Muscle of leg (tissue), 11 donors: ENCODE measurements around the gene PTCHD4. TPM values are rescaled to one million over a fixed set of nuclear protein-coding genes. Genes with fewer than 3 reads are reported as not detected.
"Not testable (repeated sequence)": the region's sequence is repeated elsewhere in the genome, so short reads cannot be mapped to it uniquely, and the experiment has no call there.

Experiments
- DNase-seq: peaks from one replicate; pipeline ENCODE4 v3.0.0; 2013
- H3K27ac ChIP-seq: one replicate; pipeline ENCODE4 v1.5.1; 2013; ENCODE audit warnings: mild to moderate bottlenecking, low read length, control low read depth
- H3K27me3 ChIP-seq: one replicate; pipeline ENCODE4 v1.6.1; 2013; ENCODE audit warnings: low read length; ENCODE audit not compliant: control insufficient read depth, insufficient read depth
- H3K36me3 ChIP-seq: one replicate; pipeline ENCODE4 v1.6.1; 2013; ENCODE audit warnings: low read length; ENCODE audit not compliant: control insufficient read depth, insufficient read depth
- H3K4me1 ChIP-seq: one replicate; pipeline ENCODE4 v1.6.1; 2013; ENCODE audit warnings: low read length; ENCODE audit not compliant: control insufficient read depth, insufficient read depth
- H3K4me3 ChIP-seq: one replicate; pipeline ENCODE4 v1.5.1; 2013; ENCODE audit warnings: low read length, control low read depth
- H3K9me3 ChIP-seq: replicated peaks from 2 replicates; pipeline ENCODE4 v1.6.1; 2013; ENCODE audit warnings: low read depth, low read length; ENCODE audit not compliant: control insufficient read depth
- WGBS: methylation state at CpG from one replicate; pipeline ENCODE4 v1.1.5; 2013; ENCODE audit warnings: missing lambda C conversion rate; ENCODE audit not compliant: insufficient coverage; 5-methylcytosine and 5-hydroxymethylcytosine counted together
- polyA plus RNA-seq, 8 donors: library from polyadenylated mRNA; unstranded; fragments of 120-200 nt; gene quantifications; one replicate each; pipeline versions ENCODE4 v1.2.1 to v1.2.3, GENCODE V29; 2013; ENCODE audit warnings: inconsistent platforms in 1 of 8, low replicate concordance in 1 of 8; ENCODE audit not compliant: insufficient read length in 8 of 8, insufficient read depth in 1 of 8
- total RNA-seq: library from RNA; stranded (reverse); fragments of 120-200 nt; gene quantifications from one replicate; pipeline ENCODE4 v1.2.4, GENCODE V29; 2013

The PTCHD4 gene
- total and polyA plus RNA-seq, 9 donors = 0.60 to 2.6 (median 0.98) TPM

GRCh38 chr6:48123601-48124000, 12.6 kb upstream of the PTCHD4 start:
- WGBS = no CpG with 5 or more reads among the region's 4 CpGs
- DNase-seq = no peak
- Histone ChIP-seq H3K9me3 (no peaks in the 10 kb centered on the region), H3K27ac (no peak overlapping the region), H3K27me3 (no peaks in the 10 kb centered on the region), H3K36me3 (no peaks in the 10 kb centered on the region), H3K4me3 (no peak overlapping the region), H3K4me1 (no peaks in the 10 kb centered on the region)

GRCh38 chr6:48121983-48122749, 11.2 kb upstream of the PTCHD4 start:
- H3K4me1 ChIP-seq, DNase-seq, H3K36me3 ChIP-seq, H3K27me3 ChIP-seq, H3K4me3 ChIP-seq, H3K9me3 ChIP-seq, H3K27ac ChIP-seq: not testable (repeated sequence)
- no CpG with 5 or more reads among the region's 1 CpG for WGBS

- H3K27ac ChIP-seq = no peak overlapping the region
- no peaks in the 10 kb centered on the region for H3K4me1 ChIP-seq
- WGBS = 88% methylated on average over 2 of the region's 3 CpGs
Observed at GRCh38 chr6:48116699-48117645, 6.0 kb upstream of the PTCHD4 start.

GRCh38 chr6:48113130-48113529, 2.1 kb upstream of the PTCHD4 start:
- DNase-seq = no peak
- WGBS = 89% methylated on average over 1 of the region's 2 CpGs
- H3K36me3 ChIP-seq = no peaks in the 10 kb centered on the region
- no peak overlapping the region for H3K27ac ChIP-seq
- H3K4me3 ChIP-seq = no peak overlapping the region
- H3K9me3 ChIP-seq = no peaks in the 10 kb centered on the region
- no peaks in the 10 kb centered on the region for H3K27me3 ChIP-seq
- H3K4me1 ChIP-seq = no peaks in the 10 kb centered on the region

More at GRCh38 chr6:48116699-48117645, 6.0 kb upstream of the PTCHD4 start:
- Histone ChIP-seq H3K27me3 (no peaks in the 10 kb centered on the region), H3K9me3 (no peaks in the 10 kb centered on the region), H3K36me3 (no peaks in the 10 kb centered on the region), H3K4me3 (no peak overlapping the region)
- no peak for DNase-seq

GRCh38 chr6:48111575-48111974, 578 bp upstream of the PTCHD4 start:
- no peaks in the 10 kb centered on the region for H3K27me3 ChIP-seq
- no peaks in the 10 kb centered on the region for H3K4me1 ChIP-seq
- no peaks in the 10 kb centered on the region for H3K36me3 ChIP-seq
- no peaks in the 10 kb centered on the region for H3K9me3 ChIP-seq
- no peak overlapping the region for H3K4me3 ChIP-seq
- H3K27ac ChIP-seq = peak overlapping the region; percentile 16
- WGBS = no CpG with 5 or more reads among the region's 1 CpG
- DNase-seq = peak; percentile 30

- H3K27ac ChIP-seq = peak overlapping the region; percentile 16
- H3K27me3 ChIP-seq = no peaks in the 10 kb centered on the region
- no peak overlapping the region for H3K4me3 ChIP-seq
- DNase-seq = no peak
- H3K4me1 ChIP-seq = no peaks in the 10 kb centered on the region
- no peaks in the 10 kb centered on the region for H3K9me3 ChIP-seq
- no peaks in the 10 kb centered on the region for H3K36me3 ChIP-seq
- no CpG with 5 or more reads among the region's 2 CpGs for WGBS
Observed at GRCh38 chr6:48110436-48111142, 408 bp downstream of the PTCHD4 start.

- DNase-seq = no peak
- no peak overlapping the region for H3K4me3 ChIP-seq
- H3K9me3 ChIP-seq = no peaks in the 10 kb centered on the region
- no CpG with 5 or more reads among the region's 3 CpGs for WGBS
- H3K36me3 ChIP-seq = no peaks in the 10 kb centered on the region
- H3K4me1 ChIP-seq = no peaks in the 10 kb centered on the region
- peak overlapping the region; percentile 4 for H3K27ac ChIP-seq
- H3K27me3 ChIP-seq = no peaks in the 10 kb centered on the region
Observed at GRCh38 chr6:48109944-48110343, 1.1 kb downstream of the PTCHD4 start.

GRCh38 chr6:48102476-48103195, 8.4 kb downstream of the PTCHD4 start:
- H3K27ac ChIP-seq, H3K4me3 ChIP-seq, H3K4me1 ChIP-seq, DNase-seq, H3K27me3 ChIP-seq, H3K36me3 ChIP-seq, H3K9me3 ChIP-seq: not testable (repeated sequence)
- WGBS = 94% methylated on average over 11 of the region's 17 CpGs

- Histone ChIP-seq H3K27ac (peak overlapping the region; percentile 23), H3K9me3 (no peaks in the 10 kb centered on the region), H3K27me3 (no peaks in the 10 kb centered on the region), H3K4me3 (no peak overlapping the region), H3K36me3 (no peaks in the 10 kb centered on the region), H3K4me1 (no peaks in the 10 kb centered on the region)
- no peak for DNase-seq
- WGBS = no CpG with 5 or more reads among the region's 1 CpG
Observed at GRCh38 chr6:48101290-48101689, 9.7 kb downstream of the PTCHD4 start.
